ENCODE measurements around the gene S100A13.
"Not testable (repeated sequence)": the region's sequence is repeated elsewhere in the genome, so short reads cannot be mapped to it uniquely, and the experiment has no call there.

S100A13 gene

DNA sequence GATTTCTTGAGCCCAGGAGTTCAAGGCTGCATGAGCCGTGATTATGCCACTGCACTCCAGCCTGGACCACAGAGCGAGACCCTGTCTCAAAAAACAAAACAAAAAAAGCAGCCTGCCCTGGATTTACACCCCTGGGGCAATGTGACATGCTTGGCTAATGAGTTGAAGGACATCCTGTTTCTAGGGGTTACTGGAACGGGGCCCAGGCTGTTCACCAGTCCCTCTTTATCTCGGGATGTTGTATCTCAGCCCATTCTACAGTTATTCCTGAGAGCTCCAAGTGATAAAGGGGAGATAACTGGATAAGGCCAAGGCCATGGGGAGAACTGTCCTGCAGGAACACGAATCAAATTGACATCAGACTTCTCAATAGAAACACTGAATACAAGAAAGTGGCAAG is 40.0 kb downstream of the S100A13 start:
- TF ChIP-seq, protein P1, sequence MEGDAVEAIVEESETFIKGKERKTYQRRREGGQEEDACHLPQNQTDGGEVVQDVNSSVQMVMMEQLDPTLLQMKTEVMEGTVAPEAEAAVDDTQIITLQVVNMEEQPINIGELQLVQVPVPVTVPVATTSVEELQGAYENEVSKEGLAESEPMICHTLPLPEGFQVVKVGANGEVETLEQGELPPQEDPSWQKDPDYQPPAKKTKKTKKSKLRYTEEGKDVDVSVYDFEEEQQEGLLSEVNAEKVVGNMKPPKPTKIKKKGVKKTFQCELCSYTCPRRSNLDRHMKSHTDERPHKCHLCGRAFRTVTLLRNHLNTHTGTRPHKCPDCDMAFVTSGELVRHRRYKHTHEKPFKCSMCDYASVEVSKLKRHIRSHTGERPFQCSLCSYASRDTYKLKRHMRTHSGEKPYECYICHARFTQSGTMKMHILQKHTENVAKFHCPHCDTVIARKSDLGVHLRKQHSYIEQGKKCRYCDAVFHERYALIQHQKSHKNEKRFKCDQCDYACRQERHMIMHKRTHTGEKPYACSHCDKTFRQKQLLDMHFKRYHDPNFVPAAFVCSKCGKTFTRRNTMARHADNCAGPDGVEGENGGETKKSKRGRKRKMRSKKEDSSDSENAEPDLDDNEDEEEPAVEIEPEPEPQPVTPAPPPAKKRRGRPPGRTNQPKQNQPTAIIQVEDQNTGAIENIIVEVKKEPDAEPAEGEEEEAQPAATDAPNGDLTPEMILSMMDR (conservative IDR thresholded peaks at IDR 0.05; ENCODE audit: low read depth, low read length) = no peak
- no peak for DNase-seq (ENCODE audit: low read depth)
- H3K4me3 ChIP-seq (ENCODE audit: low read length) = no peak overlapping the region

DNA sequence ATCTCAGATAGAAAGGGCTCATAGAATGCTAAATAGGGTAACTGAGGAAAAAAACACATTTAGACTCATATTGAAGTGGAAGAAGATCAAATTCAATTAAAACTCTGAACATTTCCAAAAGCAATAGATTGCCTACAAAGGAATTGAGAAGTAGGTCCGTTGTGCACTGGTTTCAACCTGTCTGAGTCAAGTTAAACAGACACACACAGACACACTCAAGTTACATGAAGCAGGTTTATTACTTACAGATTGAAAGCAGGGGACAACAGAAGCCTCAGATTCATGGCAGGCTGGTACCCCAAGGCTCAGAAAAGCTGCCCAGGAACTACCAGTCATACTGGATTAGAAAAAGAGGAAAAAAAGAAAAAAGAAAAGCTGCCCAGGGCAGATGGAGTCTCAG is 41.0 kb downstream of the S100A13 start:
- TF ChIP-seq, protein P1 (conservative IDR thresholded peaks at IDR 0.05; ENCODE audit: low read depth, low read length) = no peak
- no peak for DNase-seq (ENCODE audit: low read depth)
- H3K4me3 ChIP-seq (ENCODE audit: low read length) = no peak overlapping the region

DNA sequence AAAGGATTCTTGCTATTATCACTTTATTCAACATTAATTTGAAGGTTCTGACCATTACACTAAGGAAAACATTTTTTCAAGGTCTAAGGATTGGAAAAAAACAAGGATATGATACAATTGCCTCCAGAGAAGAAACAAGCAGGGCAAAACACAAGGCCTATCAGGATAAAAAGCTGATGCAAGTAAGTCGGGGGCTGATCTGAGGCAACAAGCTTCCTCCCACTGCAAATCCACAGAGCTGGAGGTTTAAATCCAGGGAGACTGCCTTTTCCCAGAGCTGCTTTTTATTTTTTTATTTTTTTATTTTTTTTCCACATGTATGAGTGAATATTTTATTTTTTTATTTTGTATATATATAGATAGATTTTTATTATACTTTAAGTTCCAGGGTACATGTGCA is 42.3 kb downstream of the S100A13 start:
- TF ChIP-seq, protein P1 (conservative IDR thresholded peaks at IDR 0.05; ENCODE audit: low read depth, low read length) = no peak
- H3K4me3 ChIP-seq (ENCODE audit: low read length) = no peak overlapping the region
- no peak for DNase-seq (ENCODE audit: low read depth)

DNA sequence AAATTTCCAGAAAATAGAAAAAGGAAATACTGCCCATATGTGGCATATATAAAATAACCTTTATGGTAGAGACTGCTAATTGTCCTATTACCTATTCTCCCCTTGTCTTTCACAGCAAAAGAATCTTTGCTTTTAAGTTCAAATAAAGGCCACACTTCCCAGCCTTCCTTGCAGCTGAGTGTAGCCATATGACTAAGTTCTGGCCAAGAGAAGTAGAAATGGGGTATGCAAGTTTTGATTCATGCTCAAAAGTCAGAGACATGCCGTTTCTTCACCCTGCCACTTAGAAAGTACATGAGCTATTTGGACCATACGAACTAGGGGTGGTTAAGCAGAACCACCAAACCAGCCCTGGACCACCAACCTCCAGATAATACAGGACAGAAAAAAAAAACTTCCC is 43.3 kb downstream of the S100A13 start:
- TF ChIP-seq, protein P1 (conservative IDR thresholded peaks at IDR 0.05; ENCODE audit: low read depth, low read length) = no peak
- no peak for DNase-seq (ENCODE audit: low read depth)
- no peak overlapping the region for H3K4me3 ChIP-seq (ENCODE audit: low read length)

DNA sequence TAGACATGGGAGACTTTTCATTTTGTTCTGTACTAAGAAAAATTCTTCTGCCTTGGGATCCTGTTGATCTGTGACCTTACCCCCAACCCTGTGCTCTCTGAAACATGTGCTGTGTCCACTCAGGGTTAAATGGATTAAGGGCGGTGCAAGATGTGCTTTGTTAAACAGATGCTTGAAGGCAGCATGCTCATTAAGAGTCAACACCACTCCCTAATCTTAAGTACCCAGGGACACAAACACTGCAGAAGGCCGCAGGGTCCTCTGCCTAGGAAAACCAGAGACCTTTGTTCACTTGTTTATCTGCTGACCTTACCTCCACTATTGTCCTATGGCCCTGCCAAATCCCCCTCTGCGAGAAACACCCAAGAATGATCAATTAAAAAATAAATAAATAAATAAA is 43.8 kb downstream of the S100A13 start:
- not testable (repeated sequence) for DNase-seq (ENCODE audit: low read depth); H3K4me3 ChIP-seq (ENCODE audit: low read length)

DNA sequence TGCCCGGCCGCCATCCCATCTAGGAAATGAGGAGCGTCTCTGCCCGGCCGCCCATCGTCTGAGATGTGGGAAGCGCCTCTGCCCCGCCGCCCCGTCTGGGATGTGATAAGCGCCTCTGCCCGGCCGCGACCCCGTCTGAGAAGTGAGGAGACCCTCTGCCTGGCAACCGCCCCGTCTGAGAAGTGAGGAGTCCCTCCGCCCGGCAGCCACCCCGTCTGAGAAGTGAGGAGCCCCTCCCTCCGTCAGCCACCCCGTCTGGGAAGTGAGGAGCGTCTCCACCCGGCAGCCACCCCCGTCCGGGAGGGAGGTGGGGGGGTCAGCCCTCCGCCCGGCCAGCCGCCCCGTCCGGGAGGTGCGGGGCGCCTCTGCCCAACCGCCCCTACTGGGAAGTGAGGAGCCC is 44.5 kb downstream of the S100A13 start:
- DNase-seq (ENCODE audit: low read depth); H3K4me3 ChIP-seq (ENCODE audit: low read length): not testable (repeated sequence)

DNA sequence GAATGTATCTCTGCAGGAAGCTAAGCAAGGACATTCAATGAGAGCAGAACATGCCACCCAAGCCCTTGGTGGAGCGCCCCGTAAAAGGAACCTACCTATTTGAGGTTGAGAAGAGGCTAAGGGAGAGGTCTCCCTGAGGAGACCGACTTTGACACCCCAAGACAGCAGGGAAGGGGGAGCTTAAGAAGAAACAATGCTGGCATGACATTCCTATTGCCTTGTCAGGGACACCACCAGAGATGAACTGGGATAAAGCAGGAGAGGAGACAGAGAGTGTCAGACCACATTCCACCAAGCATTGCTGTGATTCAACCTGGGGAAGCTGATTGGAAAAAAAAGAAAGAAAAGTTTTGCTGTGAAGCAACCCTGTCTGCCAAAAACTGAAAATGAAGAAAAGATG is 48.4 kb downstream of the S100A13 start:
- no peak for DNase-seq (ENCODE audit: low read depth)
- no peak overlapping the region for H3K4me3 ChIP-seq (ENCODE audit: low read length)
- TF ChIP-seq, protein P1 (conservative IDR thresholded peaks at IDR 0.05; ENCODE audit: low read depth, low read length) = no peak

DNA sequence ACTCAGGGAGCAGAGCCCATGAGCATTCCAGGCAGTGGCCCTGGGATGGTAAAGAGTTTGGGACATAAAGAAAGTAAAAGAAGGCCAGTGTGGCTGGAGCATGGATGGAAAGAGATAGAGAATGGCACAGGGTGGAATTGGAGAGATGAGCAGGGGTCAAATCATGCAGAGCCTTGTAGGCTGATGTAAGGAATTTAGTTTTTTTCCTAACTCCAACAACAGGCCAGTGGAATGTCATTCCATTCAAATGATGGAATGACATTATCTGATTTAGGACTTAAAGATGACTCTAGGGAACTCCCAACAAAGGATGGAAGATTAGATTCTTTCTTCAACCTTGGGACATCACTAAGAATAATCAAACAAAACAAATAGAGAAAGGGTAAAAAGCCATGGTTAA is 48.8 kb downstream of the S100A13 start:
- TF ChIP-seq, protein P1 (conservative IDR thresholded peaks at IDR 0.05; ENCODE audit: low read depth, low read length) = no peak
- no peak overlapping the region for H3K4me3 ChIP-seq (ENCODE audit: low read length)
- DNase-seq (ENCODE audit: low read depth) = no peak
